B cell (primary cell): ENCODE results near the gene FAM222A.

ENCODE experiments used
- EZH2 ChIP-seq: IDR thresholded peaks from 2 replicates; pipeline ENCODE4 v1.6.1; 2012; ENCODE audit warnings: borderline replicate concordance, low read depth, mild to moderate bottlenecking, moderate library complexity, low read length; ENCODE audit not compliant: insufficient read depth, poor library complexity, severe bottlenecking
- TF ChIP-seq, protein P1 (sequence below): fragments of 200-600 bp; IDR thresholded peaks from one replicate; pipeline ENCODE4 v1.8.0; 2022; ENCODE audit warnings: antibody characterized with exemption, mild to moderate bottlenecking

DNA sequence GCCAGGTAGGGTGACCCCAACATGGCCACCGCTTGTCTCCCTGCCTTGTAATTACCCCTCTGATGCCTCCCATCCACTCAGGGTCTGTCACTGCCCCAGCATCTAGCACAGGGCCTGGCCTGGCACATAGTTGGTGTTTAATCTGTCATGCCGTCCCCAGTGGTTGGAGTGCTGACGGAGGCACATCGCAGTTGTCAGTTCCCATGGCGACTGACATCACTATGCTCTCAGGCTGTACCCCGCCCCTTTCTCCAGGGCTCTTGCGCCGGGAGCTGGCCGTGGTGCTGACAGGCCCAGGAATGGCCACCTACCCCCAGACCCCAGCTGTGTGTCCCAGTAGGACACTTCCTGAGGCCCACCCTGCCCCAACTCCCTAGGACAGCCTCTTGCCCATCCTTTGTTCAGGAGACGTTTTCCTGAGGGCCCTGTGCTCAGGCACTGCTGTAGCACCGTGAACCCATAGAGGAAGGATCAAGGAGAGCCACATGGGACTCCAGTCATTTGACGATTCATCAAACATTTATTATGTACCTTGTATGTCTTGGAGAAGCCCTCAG lies 23.0 kb downstream of the FAM222A start:
- TF ChIP-seq, protein P1, sequence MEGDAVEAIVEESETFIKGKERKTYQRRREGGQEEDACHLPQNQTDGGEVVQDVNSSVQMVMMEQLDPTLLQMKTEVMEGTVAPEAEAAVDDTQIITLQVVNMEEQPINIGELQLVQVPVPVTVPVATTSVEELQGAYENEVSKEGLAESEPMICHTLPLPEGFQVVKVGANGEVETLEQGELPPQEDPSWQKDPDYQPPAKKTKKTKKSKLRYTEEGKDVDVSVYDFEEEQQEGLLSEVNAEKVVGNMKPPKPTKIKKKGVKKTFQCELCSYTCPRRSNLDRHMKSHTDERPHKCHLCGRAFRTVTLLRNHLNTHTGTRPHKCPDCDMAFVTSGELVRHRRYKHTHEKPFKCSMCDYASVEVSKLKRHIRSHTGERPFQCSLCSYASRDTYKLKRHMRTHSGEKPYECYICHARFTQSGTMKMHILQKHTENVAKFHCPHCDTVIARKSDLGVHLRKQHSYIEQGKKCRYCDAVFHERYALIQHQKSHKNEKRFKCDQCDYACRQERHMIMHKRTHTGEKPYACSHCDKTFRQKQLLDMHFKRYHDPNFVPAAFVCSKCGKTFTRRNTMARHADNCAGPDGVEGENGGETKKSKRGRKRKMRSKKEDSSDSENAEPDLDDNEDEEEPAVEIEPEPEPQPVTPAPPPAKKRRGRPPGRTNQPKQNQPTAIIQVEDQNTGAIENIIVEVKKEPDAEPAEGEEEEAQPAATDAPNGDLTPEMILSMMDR: no peak
- TF ChIP-seq EZH2: no peak
